Upper lobe of right lung (tissue), 1 donor: ENCODE results near the gene C6orf132. TPM values are rescaled to one million over a fixed set of nuclear protein-coding genes. Genes with fewer than 3 reads are reported as not detected.
A peak's percentile ranks its signal among the peaks of the same experiment; 100 is the strongest.

ENCODE experiments used
- ATAC-seq: fragments of 200-7000 bp; cut with Tn5 transposase; one replicate; pipeline ENCODE4 v1.9.1; 2020; ENCODE audit warnings: mild to moderate bottlenecking, moderate library complexity
- DNase-seq: peaks from one replicate; pipeline ENCODE4 v3.0.0-alpha.2; 2020
- H3K27ac ChIP-seq: fragments of 200-600 bp; one replicate; pipeline ENCODE4 v1.8.0; 2022
- H3K27me3 ChIP-seq: fragments of 200-600 bp; one replicate; pipeline ENCODE4 v1.8.0; 2022; ENCODE audit warnings: mild to moderate bottlenecking
- H3K36me3 ChIP-seq: fragments of 200-600 bp; one replicate; pipeline ENCODE4 v1.8.0; 2022
- H3K4me1 ChIP-seq: fragments of 200-600 bp; one replicate; pipeline ENCODE4 v1.8.0; 2022
- H3K4me3 ChIP-seq: fragments of 200-600 bp; one replicate; pipeline ENCODE4 v1.8.0; 2022; ENCODE audit warnings: mild to moderate bottlenecking
- H3K9me3 ChIP-seq: fragments of 200-600 bp; one replicate; pipeline ENCODE4 v1.8.0; 2022
- CTCF ChIP-seq: fragments of 200-600 bp; IDR thresholded peaks from one replicate; pipeline ENCODE4 v1.8.0; 2022; ENCODE audit warnings: antibody characterized with exemption
- intact Hi-C: fragments of 100-400 bp; cut with DNase I; formaldehyde crosslinking; loops from one replicate; pipeline ENCODE4 v1.11.0; 2022
- total RNA-seq: library from RNA; stranded (reverse); fragmentation: NEBNext Ultra II Directional; extraction: Animal tissue kit (Norgen Biotek cat#: 25700); gene quantifications from one replicate; pipeline ENCODE4 v1.2.1, GENCODE V29; 2021
- donor health status: DM: no; HTN: yes; CAD: no; lungs with severe emphysema.

Gene C6orf132
- total RNA-seq, 1 donor from 2014 or later = 11.5 TPM

GRCh38 chr6:42133926-42134325 lies 8.5 kb downstream of the C6orf132 start:
- no peaks in the 10 kb centered on the region for H3K9me3 ChIP-seq
- intact Hi-C loops = no loop called here
- no peak for TF ChIP-seq CTCF
- no peak overlapping the region for H3K27ac ChIP-seq
- no peak for ATAC-seq
- H3K36me3 ChIP-seq = no peaks in the 10 kb centered on the region
- no peak for DNase-seq
- H3K4me3 ChIP-seq = no peak overlapping the region
- H3K4me1 ChIP-seq = peaks cover 3% of the 10 kb centered on the region
- no peaks in the 10 kb centered on the region for H3K27me3 ChIP-seq

DNA sequence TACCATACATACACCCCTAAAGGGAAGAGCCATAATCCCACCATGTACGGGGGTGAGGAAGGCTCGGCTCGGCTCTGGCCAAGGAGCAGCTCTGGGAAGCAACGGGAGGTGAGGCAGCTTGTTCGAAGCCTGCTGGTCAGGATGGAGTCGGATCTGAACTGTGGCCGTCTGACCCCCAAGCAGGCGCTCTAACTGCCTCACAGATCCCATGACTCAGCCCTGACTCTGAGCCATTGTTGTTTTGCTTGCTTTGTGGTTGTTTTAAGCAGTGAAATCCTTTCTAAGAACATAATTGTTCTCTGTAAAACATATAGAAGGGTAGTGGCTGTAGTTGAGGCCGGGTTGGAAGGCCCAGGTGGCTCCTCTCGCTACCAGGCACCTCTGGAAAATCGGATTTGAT lies 10.9 kb downstream of the C6orf132 start:
- no peak overlapping the region for H3K27ac ChIP-seq
- no peaks in the 10 kb centered on the region for H3K9me3 ChIP-seq
- H3K36me3 ChIP-seq = no peaks in the 10 kb centered on the region
- no peak overlapping the region for H3K4me3 ChIP-seq
- no peaks in the 10 kb centered on the region for H3K27me3 ChIP-seq
- H3K4me1 ChIP-seq = peaks cover 3% of the 10 kb centered on the region
- DNase-seq (no peak), ATAC-seq (no peak)
- intact Hi-C loops = no loop called here
- no peak for TF ChIP-seq CTCF

GRCh38 chr6:42129360-42129676 lies 13.1 kb downstream of the C6orf132 start:
- H3K36me3 ChIP-seq = peaks cover 5% of the 10 kb centered on the region
- no peak for TF ChIP-seq CTCF
- H3K27me3 ChIP-seq = no peaks in the 10 kb centered on the region
- H3K4me3 ChIP-seq = no peak overlapping the region
- H3K9me3 ChIP-seq = no peaks in the 10 kb centered on the region
- DNase-seq = no peak
- H3K27ac ChIP-seq = no peak overlapping the region
- intact Hi-C loops = no loop called here
- no peak for ATAC-seq
- H3K4me1 ChIP-seq = peaks cover 3% of the 10 kb centered on the region

- no peak for TF ChIP-seq CTCF
- ATAC-seq = peak; percentile 35
These were observed 13.7 kb downstream of the C6orf132 start for GRCh38 chr6:42128460-42129359.

DNA sequence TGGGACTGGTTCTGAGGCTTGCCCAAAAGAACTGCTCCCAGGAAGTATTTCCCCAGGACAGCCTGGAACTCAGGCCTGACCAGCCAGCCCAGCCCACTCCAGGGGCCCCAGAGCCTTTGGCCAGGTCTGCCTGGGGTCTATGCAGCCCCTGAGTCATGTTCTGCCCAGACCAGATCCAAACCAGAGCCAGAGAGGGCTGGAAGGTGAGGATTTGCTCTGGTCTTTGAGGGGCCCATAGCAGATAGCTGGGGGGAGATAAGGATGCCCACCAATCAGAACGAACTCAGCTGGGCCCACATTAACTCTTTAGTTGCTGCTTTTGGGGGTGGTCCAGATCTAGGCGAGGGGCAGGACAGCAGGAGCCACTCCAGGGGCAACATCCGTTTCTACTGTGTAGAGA lies 16.8 kb downstream of the C6orf132 start:
- H3K36me3 ChIP-seq = peaks cover 5% of the 10 kb centered on the region
- H3K9me3 ChIP-seq = no peaks in the 10 kb centered on the region
- H3K4me1 ChIP-seq = peaks cover 12% of the 10 kb centered on the region
- intact Hi-C loops = no loop called here
- no peak for ATAC-seq
- no peak for TF ChIP-seq CTCF
- no peak overlapping the region for H3K27ac ChIP-seq
- no peaks in the 10 kb centered on the region for H3K27me3 ChIP-seq
- no peak overlapping the region for H3K4me3 ChIP-seq
- no peak for DNase-seq

More at GRCh38 chr6:42128460-42129359, 13.7 kb downstream of the C6orf132 start:
- peaks cover 5% of the 10 kb centered on the region for H3K36me3 ChIP-seq
- no peaks in the 10 kb centered on the region for H3K27me3 ChIP-seq
- DNase-seq = no peak
- intact Hi-C loops = no loop called here
- no peak overlapping the region for H3K4me3 ChIP-seq
- no peak overlapping the region for H3K27ac ChIP-seq
- H3K9me3 ChIP-seq = no peaks in the 10 kb centered on the region
- peaks cover 3% of the 10 kb centered on the region for H3K4me1 ChIP-seq
